Measurements from ENCODE around the gene THOP1.

Gene THOP1

GRCh38 chr19:2823646-2824045 is 38.3 kb downstream of the THOP1 start:
- no peak overlapping the region for H3K4me3 ChIP-seq (ENCODE audit: low read length)
- no peak for TF ChIP-seq CTCF (conservative IDR thresholded peaks at IDR 0.05; ENCODE audit: low read depth, low read length)
- no peak for DNase-seq (ENCODE audit: low read depth)

- no peak for TF ChIP-seq CTCF (conservative IDR thresholded peaks at IDR 0.05; ENCODE audit: low read depth, low read length)
- no peak for DNase-seq (ENCODE audit: low read depth)
- H3K4me3 ChIP-seq (ENCODE audit: low read length): no peak overlapping the region
Measured at GRCh38 chr19:2824129-2824528, 38.8 kb downstream of the THOP1 start.

GRCh38 chr19:2827022-2827421 is 41.7 kb downstream of the THOP1 start:
- no peak for DNase-seq (ENCODE audit: low read depth)
- TF ChIP-seq CTCF (conservative IDR thresholded peaks at IDR 0.05; ENCODE audit: low read depth, low read length): no peak

GRCh38 chr19:2827840-2828489 is 42.7 kb downstream of the THOP1 start:
- no peak overlapping the region for H3K4me3 ChIP-seq (ENCODE audit: low read length)
- TF ChIP-seq CTCF (conservative IDR thresholded peaks at IDR 0.05; ENCODE audit: low read depth, low read length): no peak
- DNase-seq (ENCODE audit: low read depth): no peak

More at GRCh38 chr19:2827022-2827421, 41.7 kb downstream of the THOP1 start:
- no peak overlapping the region for H3K4me3 ChIP-seq (ENCODE audit: low read length)

- H3K4me3 ChIP-seq (ENCODE audit: low read length): no peak overlapping the region
- no peak for DNase-seq (ENCODE audit: low read depth)
- TF ChIP-seq CTCF (conservative IDR thresholded peaks at IDR 0.05; ENCODE audit: low read depth, low read length): no peak
Measured at GRCh38 chr19:2834294-2834871, 49.1 kb downstream of the THOP1 start.

- TF ChIP-seq CTCF (conservative IDR thresholded peaks at IDR 0.05; ENCODE audit: low read depth, low read length): no peak
- no peak overlapping the region for H3K4me3 ChIP-seq (ENCODE audit: low read length)
- DNase-seq (ENCODE audit: low read depth): no peak
Measured at GRCh38 chr19:2837430-2837829, 52.1 kb downstream of the THOP1 start.
